GM18519 (cell line): ENCODE results near the gene HECTD1.
"Not testable (repeated sequence)": the region's sequence is repeated elsewhere in the genome, so short reads cannot be mapped to it uniquely, and the experiment has no call there.

Experiments
- ATAC-seq: cut with Tn5 transposase; IDR thresholded peaks from one replicate; pipeline ENCODE4 v1.9.1; 2021; ENCODE audit warnings: mild to moderate bottlenecking, moderate library complexity; ENCODE audit not compliant: unreplicated experiment, low FRiP score

Gene HECTD1

DNA sequence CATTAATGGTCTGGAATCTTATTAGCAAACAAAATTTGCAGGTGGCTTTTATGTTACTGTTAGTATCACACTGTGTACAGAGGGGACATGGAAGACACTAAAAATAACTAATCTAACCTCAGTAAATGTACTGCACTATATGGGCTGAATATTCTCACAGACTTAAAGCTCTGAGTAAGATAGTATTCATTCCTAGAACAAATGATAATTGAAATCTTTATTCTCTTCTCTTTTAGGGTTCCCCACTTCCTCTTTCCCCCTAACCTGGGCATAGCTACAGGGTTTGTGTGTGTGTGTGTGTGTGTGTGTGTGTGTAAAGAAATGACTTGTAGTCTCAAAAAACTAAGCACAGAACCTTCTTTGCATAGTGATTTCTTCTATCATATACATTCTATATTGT lies 21.4 kb upstream of the HECTD1 start:
- ATAC-seq, result peak; percentile 79

DNA sequence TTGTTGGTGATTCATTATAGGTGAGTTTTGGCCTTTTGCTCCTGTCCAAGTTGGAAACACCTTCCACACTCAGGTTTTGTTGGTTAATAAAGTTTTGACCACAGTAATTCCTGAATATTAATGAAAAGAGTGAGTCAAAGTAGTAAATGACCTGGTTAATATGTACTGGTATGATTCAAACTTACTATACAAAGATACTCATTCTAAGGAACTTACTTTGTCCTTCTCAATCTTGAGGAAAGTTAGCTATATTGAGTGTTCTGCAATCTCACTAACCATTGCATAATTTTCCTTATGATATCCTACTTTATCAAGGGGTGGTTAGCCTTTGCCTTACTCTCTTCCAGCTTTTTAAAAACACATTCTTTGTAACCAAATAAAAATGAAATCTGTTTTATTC lies 20.9 kb upstream of the HECTD1 start:
- no peak for ATAC-seq

DNA sequence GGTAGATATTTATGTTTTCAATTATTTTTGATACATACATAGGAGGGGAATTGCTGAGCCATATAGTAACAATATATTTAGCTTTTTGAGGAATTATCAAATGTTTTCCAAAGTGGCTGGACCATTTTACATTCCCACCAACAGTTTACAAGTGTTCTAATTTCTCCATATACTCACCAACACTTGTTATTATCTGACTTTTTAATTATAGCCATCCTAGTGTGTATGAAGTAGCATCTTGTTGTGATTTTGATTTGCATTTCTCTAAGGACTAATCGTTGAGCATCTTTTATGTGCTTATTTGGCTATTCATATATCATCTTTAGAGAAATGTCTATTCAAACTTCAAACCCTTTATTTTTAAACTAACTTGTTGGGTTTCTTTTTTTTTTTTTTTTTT lies 17.2 kb upstream of the HECTD1 start:
- ATAC-seq, result no peak

DNA sequence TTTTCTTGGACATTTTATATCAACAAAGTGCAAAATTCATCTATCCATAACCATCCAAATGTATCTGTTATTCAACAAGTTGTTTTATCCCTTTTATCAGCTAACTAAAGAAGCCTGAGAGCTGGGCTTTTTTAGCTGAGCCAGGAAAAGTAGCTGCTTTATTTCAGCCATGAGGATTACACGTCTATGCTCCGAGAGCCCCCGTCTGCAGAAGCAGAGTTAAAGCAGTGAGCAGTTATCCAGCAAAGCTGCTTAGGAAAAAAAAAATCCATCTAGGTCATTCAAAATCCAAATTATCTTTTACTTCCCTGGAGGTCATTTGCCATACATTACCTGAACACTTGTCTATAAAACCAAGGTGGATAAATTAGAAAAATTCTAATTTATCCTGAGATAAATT lies 15.7 kb upstream of the HECTD1 start:
- ATAC-seq, result no peak

DNA sequence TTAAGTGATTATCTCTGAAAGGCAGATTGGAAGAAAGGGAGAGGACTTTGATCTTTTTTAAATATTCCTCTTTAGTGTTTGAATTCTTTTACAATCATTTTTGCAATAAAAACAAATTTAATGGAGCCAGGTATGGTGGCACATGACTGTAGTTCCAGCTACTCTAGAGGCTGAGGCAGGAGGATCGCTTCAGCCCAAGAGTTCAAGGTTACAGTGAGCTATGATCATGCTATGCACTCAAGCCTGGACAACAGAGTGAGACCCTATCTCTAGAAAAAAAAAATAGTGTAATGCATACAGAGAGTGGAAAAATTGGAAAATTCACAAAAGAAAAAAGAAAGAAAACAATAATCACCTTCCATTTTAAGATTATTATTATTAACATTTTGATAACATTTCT lies 15.2 kb upstream of the HECTD1 start:
- ATAC-seq, result no peak

DNA sequence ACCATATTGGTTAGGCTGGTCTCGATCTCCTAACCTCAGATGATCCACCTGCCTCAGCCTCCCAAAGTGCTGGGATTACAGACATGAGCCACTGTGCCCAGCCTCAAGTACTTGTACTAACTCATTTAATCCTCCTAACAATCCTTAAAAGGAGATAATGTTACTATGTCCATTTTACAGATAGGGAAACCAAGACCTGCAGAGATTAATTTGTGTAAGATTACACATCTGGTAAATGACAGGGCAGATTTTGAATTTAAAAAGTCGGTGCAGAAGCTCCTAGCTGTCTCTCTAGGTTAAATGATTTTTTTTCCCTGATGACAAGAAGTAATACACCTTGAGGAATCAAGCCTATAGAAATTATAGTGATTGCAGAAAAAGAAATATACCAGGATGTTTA lies 13.7 kb upstream of the HECTD1 start:
- ATAC-seq, result no peak

DNA sequence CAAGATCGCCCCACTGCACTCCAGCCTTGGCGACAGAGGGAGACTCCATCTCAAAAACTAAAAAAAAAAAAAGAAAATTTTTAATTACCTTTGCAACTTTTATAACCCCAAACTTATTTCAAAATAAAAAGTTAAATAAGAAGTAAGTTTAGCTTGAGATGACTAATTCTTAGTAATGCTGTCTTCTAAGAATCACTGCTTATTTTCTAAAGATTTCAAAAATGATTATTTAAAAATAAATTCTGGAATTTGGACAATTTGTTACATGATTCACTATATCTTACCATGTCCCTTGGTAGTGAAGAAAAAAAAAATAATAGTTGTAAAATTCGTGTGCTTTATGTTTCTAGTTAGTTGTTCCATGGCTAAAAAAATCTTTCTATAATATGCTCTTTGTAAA lies 11.6 kb upstream of the HECTD1 start:
- ATAC-seq, result no peak

DNA sequence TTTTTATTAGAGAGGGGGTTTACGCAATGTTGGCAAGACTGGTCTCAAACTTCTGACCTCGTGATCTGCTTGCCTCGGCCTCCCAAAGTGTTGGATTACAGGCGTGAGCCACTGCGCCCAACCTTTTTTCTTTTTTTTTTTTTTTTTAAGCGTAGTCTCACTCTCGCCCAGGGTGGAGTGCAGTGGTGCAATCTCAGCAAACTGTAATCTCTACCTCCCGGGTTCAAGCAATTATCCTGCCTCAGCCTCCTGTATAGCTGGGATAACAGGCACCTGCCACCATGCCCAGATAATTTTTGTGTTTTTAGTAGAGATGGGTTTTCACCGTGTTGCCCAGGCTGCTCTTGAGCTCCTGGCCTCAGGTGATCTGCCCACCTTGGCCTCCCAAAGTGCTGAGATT lies 8.8 kb upstream of the HECTD1 start:
- ATAC-seq, result no peak

DNA sequence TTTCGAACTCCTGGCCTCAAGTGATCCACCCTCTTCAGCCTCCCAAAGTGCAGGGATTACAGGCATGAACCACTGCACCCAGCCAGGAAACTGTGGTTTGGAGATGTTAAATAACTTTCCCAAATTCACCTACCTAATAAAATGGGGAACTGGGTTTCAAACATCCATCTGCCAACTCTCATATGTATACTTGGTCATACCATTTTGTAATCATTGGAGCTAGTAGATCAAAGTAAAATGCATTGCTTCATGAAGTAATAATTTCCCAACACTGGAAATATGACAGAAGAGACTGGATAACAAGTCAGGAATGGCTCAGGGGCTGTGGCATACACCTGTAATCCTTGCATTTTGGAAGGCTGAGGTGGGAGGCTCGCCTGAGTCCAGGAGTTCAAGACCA lies 5.3 kb upstream of the HECTD1 start:
- ATAC-seq, result no peak

DNA sequence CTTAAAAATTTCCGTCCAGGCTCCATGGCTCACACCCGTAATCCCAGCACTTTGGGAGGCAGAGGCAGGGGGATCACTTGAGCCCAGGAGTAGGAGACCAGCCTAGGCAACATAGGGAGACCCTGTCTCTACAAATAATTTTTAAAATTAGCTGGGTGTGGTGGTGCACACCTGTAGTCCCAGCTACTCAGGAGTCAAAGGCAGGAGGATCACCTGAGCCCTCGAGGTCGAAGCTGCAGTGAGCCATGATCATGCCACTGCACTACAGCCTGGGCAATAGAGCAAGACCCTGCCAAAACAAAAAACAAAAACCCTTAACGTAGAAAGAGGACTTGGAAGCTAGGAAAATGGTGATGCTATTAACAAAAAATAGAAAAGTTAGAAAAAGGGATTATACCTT lies 2.0 kb upstream of the HECTD1 start:
- ATAC-seq, result no peak

DNA sequence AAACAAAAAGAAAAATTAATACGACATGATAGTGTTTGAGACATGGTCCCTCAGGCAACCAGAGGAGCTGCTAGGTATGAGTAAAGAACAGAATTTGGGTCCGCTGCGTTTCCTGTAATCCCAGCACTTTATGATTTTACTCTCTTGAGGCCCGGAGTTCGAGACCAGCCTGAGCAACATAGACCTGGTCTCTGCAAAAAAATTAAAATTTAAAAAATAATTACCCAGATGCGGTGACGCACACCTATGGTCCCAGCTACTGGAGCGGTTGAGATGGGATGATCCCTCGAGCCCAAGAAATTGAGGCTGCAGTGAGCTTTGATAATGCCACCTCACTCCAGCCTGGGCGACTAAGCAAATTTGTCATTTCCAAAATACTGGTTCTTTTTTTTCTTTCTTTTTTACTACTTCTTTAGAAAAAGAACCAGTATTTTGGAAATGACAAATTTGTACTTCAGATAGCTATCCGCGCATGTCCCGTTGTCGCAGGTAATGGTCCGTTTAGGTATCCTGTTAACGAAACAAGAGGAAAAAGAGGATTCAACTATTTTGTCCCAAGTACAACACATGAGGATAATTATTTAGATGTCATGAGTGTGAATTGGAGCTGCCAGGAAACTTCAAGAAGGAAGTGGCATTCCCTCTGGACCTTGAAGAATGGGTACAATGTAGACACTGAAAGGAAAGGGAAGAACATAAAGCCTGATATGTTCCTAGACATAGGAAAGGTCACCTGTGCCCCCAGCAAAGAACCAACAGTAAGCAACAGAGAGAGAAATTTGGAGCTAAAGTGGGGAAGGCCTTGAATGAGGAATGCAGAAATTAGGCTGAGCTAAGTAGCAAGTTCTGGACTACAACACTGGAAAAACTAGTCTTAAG lies 1.2 kb upstream of the HECTD1 start:
- no peak for ATAC-seq

DNA sequence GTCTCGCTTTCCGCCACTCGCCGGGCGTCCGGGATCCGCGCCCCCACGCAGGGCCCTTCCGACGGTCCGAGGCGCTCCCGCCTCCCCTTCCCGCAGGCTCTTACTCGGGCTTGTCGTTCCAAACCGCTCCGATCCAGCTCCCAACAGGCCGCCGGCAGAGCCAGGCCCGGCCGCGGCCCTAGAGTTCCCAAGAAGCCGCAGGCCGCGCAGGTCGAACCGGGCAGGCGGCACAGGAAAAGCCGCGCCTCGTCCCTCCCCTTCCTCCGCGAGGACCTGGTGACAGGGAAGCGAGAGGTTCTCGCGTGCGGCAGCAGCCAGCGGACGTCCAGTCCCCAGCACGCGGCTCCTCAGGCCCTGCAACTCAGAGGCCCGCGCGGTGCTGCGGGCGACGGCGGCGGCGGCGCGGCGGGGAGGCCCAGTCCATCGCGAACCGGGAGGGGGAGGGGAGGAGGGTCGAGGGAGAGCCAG lies 272 bp downstream of the HECTD1 start:
- ATAC-seq, result peak; percentile 22

DNA sequence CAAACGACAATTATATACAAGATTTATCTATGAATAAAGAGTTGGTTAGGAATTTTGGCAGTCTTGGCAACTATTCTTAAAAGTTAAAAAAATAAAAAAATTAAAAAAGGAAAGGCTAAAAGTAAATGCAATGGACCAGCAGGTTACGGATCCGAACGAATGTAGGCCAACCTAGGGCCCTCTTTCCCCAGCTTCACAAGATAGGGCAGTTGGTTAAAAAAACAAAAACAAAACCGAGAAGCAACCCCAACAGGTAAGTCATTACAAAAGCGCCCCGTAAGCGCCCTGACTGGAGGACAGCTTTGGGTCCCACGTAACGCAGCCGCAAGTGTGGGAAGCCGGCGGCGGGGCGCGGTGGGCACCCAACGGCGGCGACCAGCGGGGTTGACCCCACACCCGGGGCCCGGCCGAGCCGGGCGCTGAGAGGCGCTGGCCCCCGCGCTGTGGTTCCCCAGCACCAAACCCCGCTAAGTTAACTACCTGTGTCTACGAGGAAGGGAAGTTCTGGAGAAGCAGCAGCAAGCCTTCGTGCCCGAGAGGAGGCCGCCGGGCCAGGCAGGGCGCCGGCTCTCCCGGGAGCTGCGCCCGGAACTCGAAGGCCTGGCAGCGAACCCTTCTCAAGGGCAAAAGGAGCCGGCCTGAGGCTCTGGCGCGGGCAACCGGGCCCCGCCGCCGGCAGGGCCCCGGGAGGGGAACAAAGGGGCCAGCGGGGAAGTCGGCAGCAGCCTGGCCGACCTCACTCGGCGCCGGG lies 882 bp downstream of the HECTD1 start:
- peak; percentile 6 for ATAC-seq

DNA sequence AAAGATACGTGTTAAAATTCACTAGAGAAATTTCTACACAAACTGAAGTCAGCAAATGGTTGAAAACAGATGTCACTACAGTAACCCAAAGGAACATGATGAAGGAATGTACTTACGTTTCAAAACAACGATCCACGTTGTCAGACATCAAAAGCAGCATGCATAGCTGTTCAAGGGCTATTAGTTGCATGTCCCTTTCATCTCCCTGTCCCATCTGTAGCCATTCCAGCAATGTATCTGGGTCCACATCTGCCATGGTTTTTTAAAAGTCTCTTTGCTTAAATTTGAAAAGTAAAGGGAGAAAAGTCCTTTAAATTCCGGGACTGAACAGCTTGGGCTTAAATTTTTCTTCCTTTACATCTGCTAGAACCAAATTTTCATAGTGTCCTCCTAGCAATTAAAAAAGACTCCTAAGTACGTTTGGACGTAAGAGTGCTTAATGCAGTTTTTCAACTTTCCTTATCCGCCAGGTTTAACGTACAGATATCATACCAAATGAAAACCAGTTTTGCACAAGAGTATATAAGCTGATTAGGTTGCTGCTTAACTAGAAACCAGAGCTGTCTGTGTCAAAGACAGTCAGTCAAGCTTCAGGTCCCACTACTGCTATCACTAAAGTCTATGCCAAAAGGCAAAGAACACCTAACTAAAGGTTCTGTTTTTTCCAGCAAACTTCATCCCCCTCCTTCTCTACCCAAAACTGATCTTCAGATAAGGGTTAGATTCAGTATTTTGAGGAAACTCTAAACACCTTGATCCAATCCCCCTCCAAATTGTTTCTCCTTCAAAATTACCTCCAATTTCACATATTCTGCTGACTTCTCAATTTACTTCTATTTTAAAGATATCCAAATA lies 1.7 kb downstream of the HECTD1 start:
- no peak for ATAC-seq

DNA sequence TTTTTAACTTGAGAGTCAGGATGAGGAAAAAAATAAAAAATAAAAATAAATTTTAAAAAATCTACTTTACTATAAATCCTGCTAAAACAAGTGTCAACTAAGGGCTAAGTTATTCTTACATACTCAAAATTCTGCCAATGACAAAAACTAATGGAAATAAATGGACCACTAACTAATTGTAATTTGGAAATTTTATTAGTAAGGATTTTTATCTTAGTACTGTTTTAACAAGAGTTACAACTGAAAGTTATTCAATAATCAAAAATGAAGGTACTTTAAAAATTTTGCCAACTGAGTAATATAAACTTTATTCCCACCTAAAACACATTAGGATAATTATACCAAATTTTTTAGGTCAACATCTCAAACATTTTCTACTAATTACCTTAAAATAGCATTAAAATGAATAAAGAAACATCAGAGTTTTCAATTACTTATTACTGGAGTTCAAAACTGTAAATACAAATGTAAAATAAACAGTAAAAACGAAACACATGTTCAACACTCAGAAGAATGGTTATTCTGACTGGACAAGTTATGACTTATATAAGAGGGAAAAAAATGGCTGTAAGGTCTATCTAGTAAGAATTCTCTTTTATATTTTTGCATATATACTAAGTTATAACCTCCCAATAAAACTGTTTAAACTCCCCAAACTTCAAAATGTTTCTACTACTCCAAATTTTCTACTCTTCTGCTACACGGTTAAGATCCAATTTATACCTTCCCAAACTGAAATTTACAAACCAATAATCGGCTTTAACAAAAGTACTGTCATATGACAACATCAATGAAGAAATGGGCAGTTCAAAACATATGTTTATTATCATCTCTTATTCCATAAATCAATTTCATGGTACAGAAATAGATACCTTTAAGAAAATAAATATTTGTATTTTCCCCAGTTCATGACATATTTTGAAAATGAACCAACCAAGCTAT lies 2.7 kb downstream of the HECTD1 start:
- no peak for ATAC-seq

DNA sequence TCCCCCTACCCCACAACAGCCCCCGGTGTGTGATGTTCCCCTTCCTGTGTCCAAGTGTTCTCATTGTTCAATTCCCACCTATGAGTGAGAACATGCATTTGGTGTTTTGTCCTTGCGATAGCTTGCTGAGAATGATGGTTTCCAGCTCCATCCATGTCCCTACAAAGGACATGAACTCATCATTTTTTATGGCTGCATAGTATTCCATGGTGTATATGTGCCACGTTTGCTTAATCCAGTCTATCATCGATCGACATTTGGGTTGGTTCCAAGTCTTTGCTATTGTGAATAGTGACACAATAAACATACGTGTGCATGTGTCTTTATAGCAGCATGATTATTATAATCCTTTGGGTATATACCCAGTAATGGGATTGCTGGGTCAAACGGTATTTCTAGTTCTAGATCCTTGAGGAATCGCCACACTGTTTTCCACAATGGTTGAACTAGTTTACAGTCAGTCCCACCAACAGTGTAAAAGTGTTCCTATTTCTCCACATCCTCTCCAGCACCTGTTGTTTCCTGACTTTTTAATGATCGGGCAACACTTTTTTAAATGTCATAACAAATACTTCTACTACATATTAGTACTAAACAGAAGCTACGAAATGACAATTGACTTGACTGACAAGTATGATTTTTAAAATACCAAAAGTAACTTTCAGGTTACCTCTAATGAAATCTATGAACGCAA lies 3.5 kb downstream of the HECTD1 start:
- not testable (repeated sequence) for ATAC-seq

DNA sequence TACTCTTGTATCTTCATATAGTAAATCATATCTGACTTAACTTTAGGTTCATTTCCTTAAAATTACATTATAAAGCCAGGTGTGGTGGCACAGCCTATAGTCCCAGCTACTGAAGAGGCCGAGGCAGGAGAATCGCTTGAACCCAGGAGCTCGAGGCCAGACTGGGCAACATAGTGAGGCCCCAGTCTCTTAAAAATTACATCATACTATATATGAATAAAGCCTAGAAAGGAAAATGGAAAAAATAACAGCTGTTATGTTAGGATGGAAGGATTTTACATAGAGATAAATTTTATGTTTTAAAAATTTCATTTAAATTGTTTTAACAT lies 4.2 kb downstream of the HECTD1 start:
- ATAC-seq, result no peak

DNA sequence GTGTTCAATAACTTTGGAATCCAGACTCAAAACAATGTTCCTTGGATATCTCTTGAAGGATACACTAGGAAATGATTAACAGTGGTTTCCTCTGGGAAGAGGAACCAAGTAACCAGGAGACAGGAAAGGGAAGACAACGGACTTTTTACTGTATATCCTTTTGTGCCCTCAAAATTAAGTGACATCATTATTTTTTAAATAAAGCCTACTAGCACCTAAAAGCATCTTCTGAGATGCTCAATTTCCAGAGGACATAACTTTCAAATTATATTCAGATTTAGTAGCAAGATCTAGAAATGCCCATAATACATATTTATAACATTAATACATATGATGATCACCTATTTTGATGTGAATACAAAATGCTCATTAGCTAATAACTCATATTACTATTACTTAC lies 6.5 kb downstream of the HECTD1 start:
- no peak for ATAC-seq

DNA sequence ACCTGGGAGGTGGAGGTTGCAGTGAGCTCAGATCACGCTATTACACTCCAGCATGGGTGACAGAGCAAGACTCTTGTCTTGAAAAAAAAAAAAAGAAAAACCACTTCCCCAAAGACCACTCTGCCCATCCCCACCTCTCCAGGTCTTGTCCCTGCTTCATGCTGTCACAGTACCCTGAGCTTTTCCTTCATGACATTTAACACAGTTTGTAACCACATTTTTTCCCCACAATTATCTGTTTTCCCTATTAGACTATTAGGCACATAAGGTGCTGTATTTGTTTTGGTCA lies 6.9 kb downstream of the HECTD1 start:
- no peak for ATAC-seq

DNA sequence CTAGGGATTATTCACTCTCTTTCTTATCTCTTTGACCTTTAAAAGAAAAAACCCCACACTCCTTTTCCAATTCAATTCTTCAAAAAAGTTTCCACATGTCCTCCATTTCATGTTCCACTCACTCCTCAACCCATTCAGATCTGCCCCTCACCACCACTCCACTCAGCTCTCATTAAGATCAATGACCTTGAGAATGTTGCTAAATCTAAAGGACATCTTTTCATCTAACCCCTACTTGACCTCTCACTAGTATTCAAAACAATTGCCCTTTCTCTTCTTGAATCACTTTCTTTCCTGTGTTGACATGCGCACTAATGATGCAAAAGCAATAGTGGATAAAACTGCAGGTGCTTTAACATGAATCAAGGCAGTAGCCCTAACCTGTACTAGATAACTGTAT lies 9.9 kb downstream of the HECTD1 start:
- ATAC-seq, result no peak
